Posterior vena cava (tissue), 2 donors: Measurements from ENCODE around the gene TSSC4. TPM values are rescaled to one million over a fixed set of nuclear protein-coding genes. Genes with fewer than 3 reads are reported as not detected.

Experiments used
- DNase-seq: peaks from one replicate; pipeline ENCODE4 v3.0.0-alpha.2; 2020; ENCODE audit warnings: low spot score
- intact Hi-C, 2 donors: fragments of 100-400 bp; cut with DNase I; formaldehyde crosslinking; loops; one replicate each; pipeline versions ENCODE4 v1.14.1 to v1.14.2; 2022 to 2023
- total RNA-seq, 2 donors: library from RNA; stranded (reverse); fragmentation: NEBNext Ultra II Directional; extraction: Animal tissue kit (Norgen Biotek cat#: 25700); gene quantifications; one replicate each; pipeline ENCODE4 v1.2.1, GENCODE V29; 2021
- donor health status: DM: yes; HTN: yes; CAD: no.
- donor health status: DM: yes; HTN: yes; CAD: no.

TSSC4 gene
- total RNA-seq, 2 donors from 2014 or later = 47.4 to 49.6 TPM

GRCh38 chr11:2409611-2410468 lies 9.3 kb downstream of the TSSC4 start:
- intact Hi-C loops = no loop called here
- no peak for DNase-seq

GRCh38 chr11:2410616-2411015 lies 10.1 kb downstream of the TSSC4 start:
- intact Hi-C loops = no loop called here
- DNase-seq = no peak

- intact Hi-C loops = no loop called here
- no peak for DNase-seq
Measured at GRCh38 chr11:2411446-2412305, 11.1 kb downstream of the TSSC4 start.

- DNase-seq = no peak
- intact Hi-C loops = no loop called here
Measured at GRCh38 chr11:2412323-2412722, 11.8 kb downstream of the TSSC4 start.

- DNase-seq = no peak
- intact Hi-C loops = no loop called here
Measured at GRCh38 chr11:2413742-2414579, 13.4 kb downstream of the TSSC4 start.

GRCh38 chr11:2414616-2415015 lies 14.1 kb downstream of the TSSC4 start:
- intact Hi-C loops = no loop called here

GRCh38 chr11:2415171-2415570 lies 14.6 kb downstream of the TSSC4 start:
- intact Hi-C loops = no loop called here
- no peak for DNase-seq

More at GRCh38 chr11:2414616-2415015, 14.1 kb downstream of the TSSC4 start:
- no peak for DNase-seq

- intact Hi-C loops = no loop called here
- no peak for DNase-seq
Measured at GRCh38 chr11:2415601-2416380, 15.2 kb downstream of the TSSC4 start.

GRCh38 chr11:2416765-2417164 lies 16.2 kb downstream of the TSSC4 start:
- no peak for DNase-seq
- intact Hi-C loops = no loop called here

GRCh38 chr11:2417856-2418692 lies 17.5 kb downstream of the TSSC4 start:
- DNase-seq = no peak
- intact Hi-C loops = no loop called here

- intact Hi-C loops = no loop called here
Measured at GRCh38 chr11:2418693-2419360, 18.3 kb downstream of the TSSC4 start.

GRCh38 chr11:2419638-2420501 lies 19.3 kb downstream of the TSSC4 start:
- intact Hi-C loops = loop anchor here (2.0 kb wide), 2 partner anchors 115 to 223 kb away; no protein-coding TSS in a partner anchor
- peak; percentile 95 for DNase-seq

More at GRCh38 chr11:2418693-2419360, 18.3 kb downstream of the TSSC4 start:
- DNase-seq = no peak

GRCh38 chr11:2420502-2421225 lies 20.1 kb downstream of the TSSC4 start:
- intact Hi-C loops = loop anchor here (2.0 kb wide), 2 partner anchors 116 to 224 kb away; no protein-coding TSS in a partner anchor
- DNase-seq = peak; percentile 93

GRCh38 chr11:2421226-2421994 lies 20.9 kb downstream of the TSSC4 start:
- DNase-seq = no peak
- intact Hi-C loops = loop anchor here (2.0 kb wide), 2 partner anchors 117 to 225 kb away; no protein-coding TSS in a partner anchor

- intact Hi-C loops = loop anchor here (2.0 kb wide), 2 partner anchors 117 to 225 kb away; no protein-coding TSS in a partner anchor
Measured at GRCh38 chr11:2421996-2422395, 21.4 kb downstream of the TSSC4 start.

More at GRCh38 chr11:2421996-2422395, 21.4 kb downstream of the TSSC4 start:
- DNase-seq = no peak
